K562 (cell line): Measurements from ENCODE around the gene RASSF1. TPM values are rescaled to one million over a fixed set of nuclear protein-coding genes. Genes with fewer than 3 reads are reported as not detected.

ENCODE experiments used
- CHD1 ChIP-seq: fragments of 200-600 bp; sonication (generic); IDR thresholded peaks from one replicate; pipeline ENCODE4 v1.6.1; 2012; ENCODE audit warnings: mild to moderate bottlenecking, moderate library complexity, low read length, inconsistent platforms
- ESRRA ChIP-seq: fragments of 450-650 bp; IDR thresholded peaks from 2 replicates; pipeline ENCODE4 v1.6.1; 2014; ENCODE audit warnings: low read depth, mild to moderate bottlenecking, moderate library complexity, borderline replicate concordance
- HDAC8 ChIP-seq: fragments of 450-650 bp; IDR thresholded peaks from 2 replicates; pipeline ENCODE4 v1.6.1; 2016; ENCODE audit warnings: mild to moderate bottlenecking, missing genetic modification characterization, moderate library complexity, missing compliant biosample characterization
- L3MBTL2 ChIP-seq: fragments of 450-650 bp; IDR thresholded peaks from 2 replicates; pipeline ENCODE4 v1.6.1; 2016; ENCODE audit warnings: mild to moderate bottlenecking, moderate library complexity
- MAZ ChIP-seq, 2 experiments: fragments of 450-650 bp in 1 of 2; sonication (generic) in 1 of 2; formaldehyde crosslinking; IDR thresholded peaks in 1 of 2; conservative IDR thresholded peaks in 1 of 2; 2 replicates each; pipeline versions ENCODE4 v1.4.0 to v1.5.0; 2020; ENCODE audit warnings: mild to moderate bottlenecking in 1 of 2, missing genetic modification reagents in 1 of 2
- POLR2B ChIP-seq: fragments of 450-650 bp; IDR thresholded peaks from 2 replicates; pipeline ENCODE4 v1.6.1; 2018; ENCODE audit warnings: low read depth; ENCODE audit not compliant: partially characterized antibody
- ZZZ3 ChIP-seq: fragments of 450-650 bp; IDR thresholded peaks from 2 replicates; pipeline ENCODE4 v1.6.1; 2016; ENCODE audit warnings: antibody characterized with exemption, mild to moderate bottlenecking, moderate library complexity
- polyA plus RNA-seq, 8 experiments: library from polyadenylated mRNA; depleted of rRNA in 4 of 8; stranded (reverse) in 5 of 8; unstranded in 3 of 8; fragments of >200 nt; fragmentation: Nextera tagmentation in 2 of 8; fragmentation: Illumina TruSeq in 1 of 8; extraction: Ambion mirVana in 2 of 8; extraction: Trizol in 1 of 8; gene quantifications; 2 replicates each; pipeline versions ENCODE4 v1.2.1 to v1.2.3, GENCODE V29; 2011 to 2014; ENCODE audit warnings: inconsistent platforms in 1 of 8, missing spikeins in 1 of 8
- total RNA-seq, 7 experiments: library from RNA; depleted of rRNA in 6 of 7; stranded (reverse); fragments of >200 nt in 6 of 7; fragmentation: Illumina TruSeq in 2 of 7; extraction: Trizol in 2 of 7; gene quantifications; 2 replicates each; pipeline versions ENCODE4 v1.2.1 to v1.2.3, GENCODE V29; 2011 to 2021; ENCODE audit warnings: low replicate concordance in 1 of 7
- TF ChIP-seq, protein P1 (sequence below): fragments of 450-650 bp; IDR thresholded peaks from 2 replicates; pipeline ENCODE4 v1.6.1; 2017; ENCODE audit warnings: antibody characterized with exemption, mild to moderate bottlenecking

RASSF1 gene
- total and polyA plus RNA-seq, 9 of the 15 experiments (the other 6 are each of a cell fraction or from before 2014, with no cell fraction given), result 3.6 to 57.1 (median 24.6) TPM

DNA sequence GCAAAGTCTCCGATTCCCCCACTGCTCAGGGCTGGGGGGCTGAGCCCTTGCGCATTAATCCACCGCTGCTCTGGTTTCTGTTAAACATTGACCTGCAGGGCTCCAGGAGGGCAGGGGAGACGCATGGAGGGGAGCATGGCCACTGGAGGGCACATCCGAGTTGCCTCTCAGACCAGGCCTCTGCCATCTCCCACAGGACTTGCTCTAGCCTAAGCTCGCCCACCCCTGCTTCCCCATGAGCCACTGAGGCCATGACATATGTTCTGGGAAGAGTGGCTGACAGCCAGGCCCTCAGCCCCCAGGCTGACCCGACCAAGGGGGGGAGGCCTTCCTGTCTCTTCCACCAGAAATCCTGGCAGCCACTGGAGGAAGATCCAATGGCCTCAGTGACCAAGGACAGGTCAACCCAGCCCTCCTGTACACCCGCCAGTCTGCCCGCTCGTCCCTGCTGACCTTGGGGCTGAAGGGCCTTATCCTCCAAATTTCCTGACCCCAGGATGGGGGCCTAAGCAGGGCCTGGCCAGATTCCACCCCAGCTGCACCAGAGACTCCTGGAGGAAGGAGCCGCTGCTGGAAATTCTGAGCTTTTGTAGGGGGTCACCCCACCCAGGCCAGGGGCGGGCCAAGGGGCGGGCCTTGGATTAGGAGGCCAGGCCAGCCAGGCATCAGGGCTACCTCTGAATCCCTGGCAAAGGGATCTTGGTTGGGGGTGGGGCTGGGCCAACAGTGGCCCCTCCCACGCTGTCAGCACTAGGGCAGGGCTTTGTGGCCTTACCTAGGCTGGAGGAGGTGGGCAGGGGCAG, 37.4 kb downstream of the RASSF1 start, which contains the start of gene HYAL1 (continued):
- TF ChIP-seq, protein P1, sequence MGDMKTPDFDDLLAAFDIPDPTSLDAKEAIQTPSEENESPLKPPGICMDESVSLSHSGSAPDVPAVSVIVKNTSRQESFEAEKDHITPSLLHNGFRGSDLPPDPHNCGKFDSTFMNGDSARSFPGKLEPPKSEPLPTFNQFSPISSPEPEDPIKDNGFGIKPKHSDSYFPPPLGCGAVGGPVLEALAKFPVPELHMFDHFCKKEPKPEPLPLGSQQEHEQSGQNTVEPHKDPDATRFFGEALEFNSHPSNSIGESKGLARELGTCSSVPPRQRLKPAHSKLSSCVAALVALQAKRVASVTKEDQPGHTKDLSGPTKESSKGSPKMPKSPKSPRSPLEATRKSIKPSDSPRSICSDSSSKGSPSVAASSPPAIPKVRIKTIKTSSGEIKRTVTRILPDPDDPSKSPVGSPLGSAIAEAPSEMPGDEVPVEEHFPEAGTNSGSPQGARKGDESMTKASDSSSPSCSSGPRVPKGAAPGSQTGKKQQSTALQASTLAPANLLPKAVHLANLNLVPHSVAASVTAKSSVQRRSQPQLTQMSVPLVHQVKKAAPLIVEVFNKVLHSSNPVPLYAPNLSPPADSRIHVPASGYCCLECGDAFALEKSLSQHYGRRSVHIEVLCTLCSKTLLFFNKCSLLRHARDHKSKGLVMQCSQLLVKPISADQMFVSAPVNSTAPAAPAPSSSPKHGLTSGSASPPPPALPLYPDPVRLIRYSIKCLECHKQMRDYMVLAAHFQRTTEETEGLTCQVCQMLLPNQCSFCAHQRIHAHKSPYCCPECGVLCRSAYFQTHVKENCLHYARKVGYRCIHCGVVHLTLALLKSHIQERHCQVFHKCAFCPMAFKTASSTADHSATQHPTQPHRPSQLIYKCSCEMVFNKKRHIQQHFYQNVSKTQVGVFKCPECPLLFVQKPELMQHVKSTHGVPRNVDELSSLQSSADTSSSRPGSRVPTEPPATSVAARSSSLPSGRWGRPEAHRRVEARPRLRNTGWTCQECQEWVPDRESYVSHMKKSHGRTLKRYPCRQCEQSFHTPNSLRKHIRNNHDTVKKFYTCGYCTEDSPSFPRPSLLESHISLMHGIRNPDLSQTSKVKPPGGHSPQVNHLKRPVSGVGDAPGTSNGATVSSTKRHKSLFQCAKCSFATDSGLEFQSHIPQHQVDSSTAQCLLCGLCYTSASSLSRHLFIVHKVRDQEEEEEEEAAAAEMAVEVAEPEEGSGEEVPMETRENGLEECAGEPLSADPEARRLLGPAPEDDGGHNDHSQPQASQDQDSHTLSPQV, result peak; percentile 48
- TF ChIP-seq MAZ (CRISPR knock-in tag; conservative IDR thresholded peaks at IDR 0.05 in 1 of 2, IDR thresholded peaks at IDR 0.05 in 1 of 2) (no peak), POLR2B (peak; percentile 61), ZZZ3 (no peak), L3MBTL2 (0 out of 2 replicates have a peak, but pooled peaks have one; percentile 21), CHD1 (no peak), ESRRA (peak; percentile 85), HDAC8 (tag) (no peak)
